ENCODE data around the gene TTC23L.

Gene TTC23L

GRCh38 chr5:34833976-34834793 is 4.8 kb upstream of the TTC23L start:
- DNase-seq (ENCODE audit: low spot score): no peak

GRCh38 chr5:34834794-34835089 is 4.2 kb upstream of the TTC23L start:
- no peak for DNase-seq (ENCODE audit: low spot score)

GRCh38 chr5:34835664-34836063 is 3.3 kb upstream of the TTC23L start:
- DNase-seq (ENCODE audit: low spot score): no peak

- DNase-seq (ENCODE audit: low spot score): no peak
Observed at GRCh38 chr5:34841816-34842215, 2.9 kb downstream of the TTC23L start.

- no peak for DNase-seq (ENCODE audit: low spot score)
Observed at GRCh38 chr5:34842554-34842953, 3.6 kb downstream of the TTC23L start.

GRCh38 chr5:34843497-34843896 is 4.5 kb downstream of the TTC23L start:
- DNase-seq (ENCODE audit: low spot score): no peak

- peak; percentile 4 for DNase-seq (ENCODE audit: low spot score)
Observed at GRCh38 chr5:34844106-34844505, 5.1 kb downstream of the TTC23L start.

- DNase-seq (ENCODE audit: low spot score): no peak
Observed at GRCh38 chr5:34844999-34845398, 6.0 kb downstream of the TTC23L start.

- DNase-seq (ENCODE audit: low spot score): no peak
Observed at GRCh38 chr5:34847056-34847455, 8.1 kb downstream of the TTC23L start.

GRCh38 chr5:34847552-34847951 is 8.6 kb downstream of the TTC23L start:
- DNase-seq (ENCODE audit: low spot score): no peak

GRCh38 chr5:34848230-34848629 is 9.3 kb downstream of the TTC23L start:
- no peak for DNase-seq (ENCODE audit: low spot score)

- DNase-seq (ENCODE audit: low spot score): no peak
Observed at GRCh38 chr5:34849253-34849652, 10.3 kb downstream of the TTC23L start.

GRCh38 chr5:34854459-34855174 is 15.7 kb downstream of the TTC23L start:
- no peak for DNase-seq (ENCODE audit: low spot score)

- DNase-seq (ENCODE audit: low spot score): no peak
Observed at GRCh38 chr5:34857161-34857560, 18.2 kb downstream of the TTC23L start.

GRCh38 chr5:34857894-34858293 is 18.9 kb downstream of the TTC23L start:
- no peak for DNase-seq (ENCODE audit: low spot score)

- no peak for DNase-seq (ENCODE audit: low spot score)
Observed at GRCh38 chr5:34858790-34859189, 19.8 kb downstream of the TTC23L start.

- DNase-seq (ENCODE audit: low spot score): no peak
Observed at GRCh38 chr5:34859253-34859652, 20.3 kb downstream of the TTC23L start.

- DNase-seq (ENCODE audit: low spot score): no peak
Observed at GRCh38 chr5:34863946-34864345, 25.0 kb downstream of the TTC23L start.

- no peak for DNase-seq (ENCODE audit: low spot score)
Observed at GRCh38 chr5:34865091-34865490, 26.1 kb downstream of the TTC23L start.

- DNase-seq (ENCODE audit: low spot score): no peak
Observed at GRCh38 chr5:34866989-34867471, 28.1 kb downstream of the TTC23L start.

- DNase-seq (ENCODE audit: low spot score): no peak
Observed at GRCh38 chr5:34867660-34868059, 28.7 kb downstream of the TTC23L start.

GRCh38 chr5:34868791-34869190 is 29.8 kb downstream of the TTC23L start:
- no peak for DNase-seq (ENCODE audit: low spot score)

- DNase-seq (ENCODE audit: low spot score): no peak
Observed at GRCh38 chr5:34869256-34869655, 30.3 kb downstream of the TTC23L start.

- no peak for DNase-seq (ENCODE audit: low spot score)
Observed at GRCh38 chr5:34870382-34870781, 31.4 kb downstream of the TTC23L start.
